ENCODE results near the gene REXO5.

Gene REXO5

DNA sequence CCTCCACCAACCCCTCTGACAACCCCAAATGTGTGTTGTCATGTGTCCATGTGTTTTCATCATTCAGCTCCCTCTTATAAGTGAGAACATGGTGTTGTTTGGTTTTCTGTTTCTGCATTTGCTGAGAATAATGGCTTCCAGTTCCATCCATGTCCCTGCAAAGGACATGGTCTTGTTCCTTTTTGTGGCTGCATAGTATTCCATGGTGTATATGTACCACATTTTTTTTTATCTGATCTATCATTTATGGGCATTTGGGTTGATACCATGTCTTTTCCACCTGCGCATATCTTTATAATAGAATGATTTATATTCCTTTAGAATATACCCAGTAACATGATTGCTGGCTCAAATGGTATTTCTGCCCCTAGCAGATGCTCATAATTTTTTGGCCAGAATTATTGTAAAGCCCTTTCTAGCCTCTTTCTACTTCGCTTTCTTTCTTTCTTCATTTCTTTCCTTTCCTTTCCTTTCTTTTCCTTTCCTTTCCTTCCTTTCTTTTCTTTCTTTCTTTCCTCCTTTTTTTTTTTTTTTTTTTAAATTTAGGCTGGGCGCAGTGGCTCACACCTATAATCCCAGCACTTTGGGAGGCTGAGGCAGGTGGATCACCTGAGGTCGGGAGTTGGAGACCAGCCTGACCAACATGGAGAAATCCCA, 12.7 kb downstream of the REXO5 start:
- TF ChIP-seq TCF4 (CRISPR knock-in tag; IDR thresholded peaks at IDR 0.05; ENCODE audit: borderline replicate concordance) = no peak
- TF ChIP-seq ZNF8 (CRISPR knock-in tag; IDR thresholded peaks at IDR 0.05) = peak; percentile 80
- ATAC-seq = no peak

DNA sequence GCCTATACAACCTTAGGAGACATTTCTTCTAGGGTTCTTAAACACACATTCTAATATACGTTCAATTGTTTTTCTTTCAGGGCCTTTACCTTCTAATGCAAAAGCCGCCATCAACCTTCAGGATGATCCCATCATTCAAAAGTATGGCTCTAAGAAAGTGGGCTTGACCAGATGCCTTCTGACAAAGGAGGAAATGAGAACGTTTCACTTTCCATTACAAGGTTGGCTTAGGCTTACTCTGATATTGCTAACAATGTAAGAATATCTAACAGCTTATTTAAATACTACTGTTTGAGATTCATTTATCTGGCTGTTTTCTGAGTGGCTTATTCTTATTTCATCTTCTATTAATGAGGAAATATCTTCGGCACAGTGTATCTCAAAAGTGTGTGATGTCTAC, 15.4 kb downstream of the REXO5 start:
- ATAC-seq = no peak
- TF ChIP-seq PPARA (CRISPR knock-in tag; IDR thresholded peaks at IDR 0.05; ENCODE audit: borderline replicate concordance) (no peak), CSDC2 (CRISPR knock-in tag; IDR thresholded peaks at IDR 0.05) (no peak), BACH2 (CRISPR knock-in tag; IDR thresholded peaks at IDR 0.05; ENCODE audit: borderline replicate concordance) (no peak), SNAI2 (CRISPR knock-in tag; IDR thresholded peaks at IDR 0.05) (no peak), ZNF8 (CRISPR knock-in tag; IDR thresholded peaks at IDR 0.05) (no peak), OSR1 (CRISPR knock-in tag; IDR thresholded peaks at IDR 0.05) (no peak), TOX (CRISPR knock-in tag; IDR thresholded peaks at IDR 0.05; ENCODE audit: borderline replicate concordance) (no peak), RARB (CRISPR knock-in tag; IDR thresholded peaks at IDR 0.05) (no peak), ESRRG (CRISPR knock-in tag; IDR thresholded peaks at IDR 0.05) (no peak), TCF4 (CRISPR knock-in tag; IDR thresholded peaks at IDR 0.05; ENCODE audit: borderline replicate concordance) (no peak), ARNTL (CRISPR knock-in tag; IDR thresholded peaks at IDR 0.05; ENCODE audit: borderline replicate concordance, low read depth) (no peak), ZFP3 (CRISPR knock-in tag; IDR thresholded peaks at IDR 0.05) (no peak)
- TF ChIP-seq, protein P1, sequence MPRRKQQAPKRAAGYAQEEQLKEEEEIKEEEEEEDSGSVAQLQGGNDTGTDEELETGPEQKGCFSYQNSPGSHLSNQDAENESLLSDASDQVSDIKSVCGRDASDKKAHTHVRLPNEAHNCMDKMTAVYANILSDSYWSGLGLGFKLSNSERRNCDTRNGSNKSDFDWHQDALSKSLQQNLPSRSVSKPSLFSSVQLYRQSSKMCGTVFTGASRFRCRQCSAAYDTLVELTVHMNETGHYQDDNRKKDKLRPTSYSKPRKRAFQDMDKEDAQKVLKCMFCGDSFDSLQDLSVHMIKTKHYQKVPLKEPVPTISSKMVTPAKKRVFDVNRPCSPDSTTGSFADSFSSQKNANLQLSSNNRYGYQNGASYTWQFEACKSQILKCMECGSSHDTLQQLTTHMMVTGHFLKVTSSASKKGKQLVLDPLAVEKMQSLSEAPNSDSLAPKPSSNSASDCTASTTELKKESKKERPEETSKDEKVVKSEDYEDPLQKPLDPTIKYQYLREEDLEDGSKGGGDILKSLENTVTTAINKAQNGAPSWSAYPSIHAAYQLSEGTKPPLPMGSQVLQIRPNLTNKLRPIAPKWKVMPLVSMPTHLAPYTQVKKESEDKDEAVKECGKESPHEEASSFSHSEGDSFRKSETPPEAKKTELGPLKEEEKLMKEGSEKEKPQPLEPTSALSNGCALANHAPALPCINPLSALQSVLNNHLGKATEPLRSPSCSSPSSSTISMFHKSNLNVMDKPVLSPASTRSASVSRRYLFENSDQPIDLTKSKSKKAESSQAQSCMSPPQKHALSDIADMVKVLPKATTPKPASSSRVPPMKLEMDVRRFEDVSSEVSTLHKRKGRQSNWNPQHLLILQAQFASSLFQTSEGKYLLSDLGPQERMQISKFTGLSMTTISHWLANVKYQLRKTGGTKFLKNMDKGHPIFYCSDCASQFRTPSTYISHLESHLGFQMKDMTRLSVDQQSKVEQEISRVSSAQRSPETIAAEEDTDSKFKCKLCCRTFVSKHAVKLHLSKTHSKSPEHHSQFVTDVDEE (CRISPR knock-in tag; IDR thresholded peaks at IDR 0.05) = no peak
- TF ChIP-seq, protein P2, sequence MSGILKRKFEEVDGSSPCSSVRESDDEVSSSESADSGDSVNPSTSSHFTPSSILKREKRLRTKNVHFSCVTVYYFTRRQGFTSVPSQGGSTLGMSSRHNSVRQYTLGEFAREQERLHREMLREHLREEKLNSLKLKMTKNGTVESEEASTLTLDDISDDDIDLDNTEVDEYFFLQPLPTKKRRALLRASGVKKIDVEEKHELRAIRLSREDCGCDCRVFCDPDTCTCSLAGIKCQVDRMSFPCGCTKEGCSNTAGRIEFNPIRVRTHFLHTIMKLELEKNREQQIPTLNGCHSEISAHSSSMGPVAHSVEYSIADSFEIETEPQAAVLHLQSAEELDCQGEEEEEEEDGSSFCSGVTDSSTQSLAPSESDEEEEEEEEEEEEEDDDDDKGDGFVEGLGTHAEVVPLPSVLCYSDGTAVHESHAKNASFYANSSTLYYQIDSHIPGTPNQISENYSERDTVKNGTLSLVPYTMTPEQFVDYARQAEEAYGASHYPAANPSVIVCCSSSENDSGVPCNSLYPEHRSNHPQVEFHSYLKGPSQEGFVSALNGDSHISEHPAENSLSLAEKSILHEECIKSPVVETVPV (CRISPR knock-in tag; IDR thresholded peaks at IDR 0.05) = no peak
- TF ChIP-seq, protein P3, sequence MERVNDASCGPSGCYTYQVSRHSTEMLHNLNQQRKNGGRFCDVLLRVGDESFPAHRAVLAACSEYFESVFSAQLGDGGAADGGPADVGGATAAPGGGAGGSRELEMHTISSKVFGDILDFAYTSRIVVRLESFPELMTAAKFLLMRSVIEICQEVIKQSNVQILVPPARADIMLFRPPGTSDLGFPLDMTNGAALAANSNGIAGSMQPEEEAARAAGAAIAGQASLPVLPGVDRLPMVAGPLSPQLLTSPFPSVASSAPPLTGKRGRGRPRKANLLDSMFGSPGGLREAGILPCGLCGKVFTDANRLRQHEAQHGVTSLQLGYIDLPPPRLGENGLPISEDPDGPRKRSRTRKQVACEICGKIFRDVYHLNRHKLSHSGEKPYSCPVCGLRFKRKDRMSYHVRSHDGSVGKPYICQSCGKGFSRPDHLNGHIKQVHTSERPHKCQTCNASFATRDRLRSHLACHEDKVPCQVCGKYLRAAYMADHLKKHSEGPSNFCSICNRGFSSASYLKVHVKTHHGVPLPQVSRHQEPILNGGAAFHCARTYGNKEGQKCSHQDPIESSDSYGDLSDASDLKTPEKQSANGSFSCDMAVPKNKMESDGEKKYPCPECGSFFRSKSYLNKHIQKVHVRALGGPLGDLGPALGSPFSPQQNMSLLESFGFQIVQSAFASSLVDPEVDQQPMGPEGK (CRISPR knock-in tag; IDR thresholded peaks at IDR 0.05; ENCODE audit: borderline replicate concordance) = no peak

DNA sequence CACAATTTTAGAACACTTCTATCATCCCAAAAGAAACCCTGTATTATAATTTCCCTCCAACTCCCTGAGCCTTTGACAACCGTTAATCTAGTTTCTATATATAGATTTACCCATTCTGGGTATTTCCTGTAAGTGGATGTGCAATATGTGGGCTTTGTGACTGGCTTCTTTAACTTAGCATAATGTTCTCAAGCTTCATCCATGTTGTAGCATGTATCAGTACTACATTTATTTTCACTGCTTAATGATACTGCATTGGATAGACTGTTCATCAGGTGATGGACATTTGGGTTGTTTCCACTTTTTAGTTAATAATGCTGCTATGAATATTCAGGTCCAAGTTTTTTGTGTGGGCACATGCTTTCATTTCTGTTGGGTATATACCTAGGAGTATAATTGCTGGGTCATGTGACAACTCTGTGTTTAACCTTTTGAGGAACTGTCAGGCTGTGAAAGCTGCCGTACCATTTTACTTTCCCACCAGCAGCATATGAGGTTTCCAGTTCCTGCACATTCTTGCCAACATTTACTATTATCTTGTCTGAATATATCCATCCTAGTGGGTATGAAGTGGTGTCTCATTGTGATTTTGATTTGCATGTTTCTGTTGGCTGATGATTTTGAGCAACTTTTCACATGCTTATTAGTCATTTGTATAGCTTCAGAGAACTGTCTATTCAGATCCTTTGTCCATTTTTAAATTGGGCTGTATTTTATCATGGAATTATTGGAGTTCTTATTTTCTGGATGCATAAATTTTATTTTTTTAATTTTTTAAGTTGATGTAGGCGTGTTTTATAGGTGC, 16.4 kb downstream of the REXO5 start:
- no peak for TF ChIP-seq ISL1 (CRISPR knock-in tag; IDR thresholded peaks at IDR 0.05)
- no peak for TF ChIP-seq TOX (CRISPR knock-in tag; IDR thresholded peaks at IDR 0.05; ENCODE audit: borderline replicate concordance)
- no peak for TF ChIP-seq ESRRG (CRISPR knock-in tag; IDR thresholded peaks at IDR 0.05)
- TF ChIP-seq, protein P3 (CRISPR knock-in tag; IDR thresholded peaks at IDR 0.05; ENCODE audit: borderline replicate concordance) = no peak
- TF ChIP-seq ZFP30 (CRISPR knock-in tag; IDR thresholded peaks at IDR 0.05) = no peak
- no peak for TF ChIP-seq GLIS3 (CRISPR knock-in tag; IDR thresholded peaks at IDR 0.05)
- TF ChIP-seq RARB (CRISPR knock-in tag; IDR thresholded peaks at IDR 0.05) = no peak
- ATAC-seq = no peak

DNA sequence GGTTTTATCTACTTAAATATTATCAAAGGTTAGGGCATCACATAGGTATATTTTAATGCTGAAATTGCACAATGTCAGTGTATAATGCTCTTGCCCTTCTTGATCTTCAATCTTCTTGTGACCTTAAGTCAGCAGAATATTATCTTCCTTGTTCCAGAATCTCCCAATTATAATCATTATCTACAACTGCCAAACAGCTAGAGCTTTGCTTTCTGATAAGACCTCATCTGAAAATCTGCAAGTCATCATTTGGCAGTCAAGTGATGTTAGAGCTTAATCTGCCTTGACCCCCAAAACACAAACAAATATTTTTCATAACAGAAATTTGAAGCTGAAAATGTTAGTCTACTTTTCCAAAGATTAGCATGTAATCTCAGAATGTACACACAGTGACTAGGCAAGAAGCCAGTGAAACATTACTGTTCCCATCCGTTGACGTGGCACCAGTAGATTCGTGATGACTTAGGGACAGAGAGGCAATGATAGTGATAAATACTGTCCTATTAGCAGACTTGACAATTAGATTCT, 19.8 kb downstream of the REXO5 start:
- ATAC-seq = no peak
- TF ChIP-seq, protein P4, sequence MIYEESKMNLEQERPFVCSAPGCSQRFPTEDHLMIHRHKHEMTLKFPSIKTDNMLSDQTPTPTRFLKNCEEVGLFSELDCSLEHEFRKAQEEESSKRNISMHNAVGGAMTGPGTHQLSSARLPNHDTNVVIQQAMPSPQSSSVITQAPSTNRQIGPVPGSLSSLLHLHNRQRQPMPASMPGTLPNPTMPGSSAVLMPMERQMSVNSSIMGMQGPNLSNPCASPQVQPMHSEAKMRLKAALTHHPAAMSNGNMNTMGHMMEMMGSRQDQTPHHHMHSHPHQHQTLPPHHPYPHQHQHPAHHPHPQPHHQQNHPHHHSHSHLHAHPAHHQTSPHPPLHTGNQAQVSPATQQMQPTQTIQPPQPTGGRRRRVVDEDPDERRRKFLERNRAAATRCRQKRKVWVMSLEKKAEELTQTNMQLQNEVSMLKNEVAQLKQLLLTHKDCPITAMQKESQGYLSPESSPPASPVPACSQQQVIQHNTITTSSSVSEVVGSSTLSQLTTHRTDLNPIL (CRISPR knock-in tag; IDR thresholded peaks at IDR 0.05; ENCODE audit: low read depth) = no peak
- no peak; the same call in 1 of the 2 replicates for TF ChIP-seq BACH2 (CRISPR knock-in tag; IDR thresholded peaks at IDR 0.05; ENCODE audit: borderline replicate concordance)
- no peak for TF ChIP-seq ISL1 (CRISPR knock-in tag; IDR thresholded peaks at IDR 0.05)
- TF ChIP-seq OSR1 (CRISPR knock-in tag; IDR thresholded peaks at IDR 0.05) = no peak
- TF ChIP-seq ZC3H10 (CRISPR knock-in tag; IDR thresholded peaks at IDR 0.05) = no peak
- no peak for TF ChIP-seq ZFP30 (CRISPR knock-in tag; IDR thresholded peaks at IDR 0.05)
- no peak for TF ChIP-seq RARB (CRISPR knock-in tag; IDR thresholded peaks at IDR 0.05)
- TF ChIP-seq TOX (CRISPR knock-in tag; IDR thresholded peaks at IDR 0.05; ENCODE audit: borderline replicate concordance) = no peak
- no peak for TF ChIP-seq ESRRG (CRISPR knock-in tag; IDR thresholded peaks at IDR 0.05)
- TF ChIP-seq ZFP3 (CRISPR knock-in tag; IDR thresholded peaks at IDR 0.05) = no peak
- TF ChIP-seq, protein P1 (CRISPR knock-in tag; IDR thresholded peaks at IDR 0.05) = no peak
- TF ChIP-seq ZNF565 (CRISPR knock-in tag; conservative IDR thresholded peaks at IDR 0.05; ENCODE audit: low read depth) = no peak

Data from SK-N-SH treated with all-trans-retinoic acid at 6 μM for 48 hours (cell line).